Measurements from ENCODE around the gene ZNF609. TPM values are rescaled to one million over a fixed set of nuclear protein-coding genes. Genes with fewer than 3 reads are reported as not detected.

The ZNF609 gene
- total RNA-seq, 1 donor from 2014 or later: 28.6 TPM

- intact Hi-C loops (cut with micrococcal nuclease): loop anchor here (1.0 to 5.0 kb wide), 3 partner anchors 244 to 541 kb away; partner anchors contain the start of genes CSNK1G1 and PPIB
- peak; percentile 96 for DNase-seq
- Mint-ChIP-seq H3K9me3 (no peaks in the 10 kb centered on the region), H3K27ac (peak overlapping the region; percentile 82), H3K36me3 (ENCODE audit: low read depth) (peaks cover 11% of the 10 kb centered on the region), H3K4me1 (peaks cover 53% of the 10 kb centered on the region), H3K27me3 (no peaks in the 10 kb centered on the region), H3K4me3 (peak overlapping the region; percentile 89)
- CTCF ChIA-PET: no interaction called here
- POLR2A ChIA-PET: interaction anchor here (1.2 kb wide), 1 partner anchor 191 kb away, joined by 3 read pairs; no protein-coding TSS in a partner anchor
- no peak for TF ChIP-seq CTCF (IDR thresholded peaks at IDR 0.05)
- ATAC-seq (ENCODE audit: low read depth): peak; percentile 94
Observed at GRCh38 chr15:64702816-64703631, 242.6 kb downstream of the ZNF609 start.

- peak overlapping the region; percentile 82 for H3K27ac Mint-ChIP-seq
- no peak for TF ChIP-seq CTCF (IDR thresholded peaks at IDR 0.05)
- POLR2A ChIA-PET: interaction anchor here (1.2 kb wide), 1 partner anchor 190 kb away, joined by 3 read pairs; no protein-coding TSS in a partner anchor
- peaks cover 47% of the 10 kb centered on the region for H3K4me1 Mint-ChIP-seq
- ATAC-seq (ENCODE audit: low read depth): no peak
- intact Hi-C loops (cut with micrococcal nuclease): loop anchor here (1.0 to 5.0 kb wide), 3 partner anchors 244 to 541 kb away; partner anchors contain the start of genes CSNK1G1 and PPIB
- peaks cover 11% of the 10 kb centered on the region for H3K36me3 Mint-ChIP-seq (ENCODE audit: low read depth)
- no peak for DNase-seq
- no peaks in the 10 kb centered on the region for H3K27me3 Mint-ChIP-seq
- CTCF ChIA-PET: no interaction called here
- H3K4me3 Mint-ChIP-seq: peak overlapping the region; percentile 89
- H3K9me3 Mint-ChIP-seq: no peaks in the 10 kb centered on the region
Observed at GRCh38 chr15:64703632-64703959, 243.2 kb downstream of the ZNF609 start.

GRCh38 chr15:64705006-64705405 lies 244.6 kb downstream of the ZNF609 start:
- intact Hi-C loops (cut with micrococcal nuclease): no loop called here
- Mint-ChIP-seq H3K9me3 (no peaks in the 10 kb centered on the region), H3K27ac (no peak overlapping the region), H3K4me3 (no peak overlapping the region), H3K27me3 (no peaks in the 10 kb centered on the region), H3K36me3 (ENCODE audit: low read depth) (peaks cover 9% of the 10 kb centered on the region), H3K4me1 (peaks cover 33% of the 10 kb centered on the region)
- ChIA-PET CTCF (interaction anchor here (1.0 to 1.7 kb wide), 2 partner anchors 23 to 105 kb away, joined by 3 to 7 read pairs; no protein-coding TSS in a partner anchor), POLR2A (no interaction called here)
- no peak for DNase-seq
- no peak for ATAC-seq (ENCODE audit: low read depth)
- TF ChIP-seq CTCF (IDR thresholded peaks at IDR 0.05): no peak

- H3K36me3 Mint-ChIP-seq (ENCODE audit: low read depth): peaks cover 2% of the 10 kb centered on the region
- intact Hi-C loops (cut with micrococcal nuclease): no loop called here
- H3K9me3 Mint-ChIP-seq: no peaks in the 10 kb centered on the region
- peaks cover 21% of the 10 kb centered on the region for H3K4me1 Mint-ChIP-seq
- CTCF ChIA-PET: no interaction called here
- no peak overlapping the region for H3K4me3 Mint-ChIP-seq
- ATAC-seq (ENCODE audit: low read depth) (no peak), DNase-seq (no peak)
- TF ChIP-seq CTCF (IDR thresholded peaks at IDR 0.05): no peak
- POLR2A ChIA-PET: no interaction called here
- H3K27ac Mint-ChIP-seq: no peak overlapping the region
- H3K27me3 Mint-ChIP-seq: peaks cover 2% of the 10 kb centered on the region
Observed at GRCh38 chr15:64706011-64706911, 245.9 kb downstream of the ZNF609 start.
